TTC549 (cell line): ENCODE measurements around the gene EGFL7.

Source experiments
- FAIRE-seq: peaks from 2 replicates; lab custom pipeline; 2012; peaks lifted over from hg19 to GRCh38; lab: Jason Lieb, UNC

EGFL7 gene

GRCh38 chr9:136644593-136645351 lies 17.9 kb upstream of the EGFL7 start:
- no peak for FAIRE-seq

GRCh38 chr9:136645352-136645902 lies 17.3 kb upstream of the EGFL7 start:
- FAIRE-seq: no peak

GRCh38 chr9:136645903-136646754 lies 16.6 kb upstream of the EGFL7 start:
- FAIRE-seq: no peak

- no peak for FAIRE-seq
Observed at GRCh38 chr9:136646827-136647711, 15.6 kb upstream of the EGFL7 start.

- FAIRE-seq: no peak
Observed at GRCh38 chr9:136648751-136649150, 14.0 kb upstream of the EGFL7 start.

GRCh38 chr9:136650021-136650420 lies 12.7 kb upstream of the EGFL7 start:
- FAIRE-seq: no peak

GRCh38 chr9:136650648-136651047 lies 12.1 kb upstream of the EGFL7 start:
- no peak for FAIRE-seq

- no peak for FAIRE-seq
Observed at GRCh38 chr9:136651860-136652259, 10.9 kb upstream of the EGFL7 start.

- no peak for FAIRE-seq
Observed at GRCh38 chr9:136653323-136654079, 9.2 kb upstream of the EGFL7 start.

GRCh38 chr9:136654820-136655535 lies 7.7 kb upstream of the EGFL7 start:
- no peak for FAIRE-seq

GRCh38 chr9:136655536-136656182 lies 7.1 kb upstream of the EGFL7 start:
- FAIRE-seq: no peak

GRCh38 chr9:136656183-136656738 lies 6.5 kb upstream of the EGFL7 start:
- FAIRE-seq: no peak

- no peak for FAIRE-seq
Observed at GRCh38 chr9:136656795-136657611, 5.7 kb upstream of the EGFL7 start.

GRCh38 chr9:136657974-136658848 lies 4.5 kb upstream of the EGFL7 start:
- FAIRE-seq: no peak

GRCh38 chr9:136658849-136659535 lies 3.7 kb upstream of the EGFL7 start:
- FAIRE-seq: no peak

GRCh38 chr9:136659861-136660784 lies 2.6 kb upstream of the EGFL7 start:
- FAIRE-seq: no peak
